DOHH2 (cell line): Measurements from ENCODE around the gene OR6C3.
"Not testable (repeated sequence)": the region's sequence is repeated elsewhere in the genome, so short reads cannot be mapped to it uniquely, and the experiment has no call there.

Experiments used
- H3F3A ChIP-seq: fragments of 200-600 bp; sonication (generic), shearing (Covaris generic); 2 replicates; pipeline ENCODE4 v1.6.0; 2016; ENCODE audit warnings: antibody characterized with exemption, mild to moderate bottlenecking; ENCODE audit not compliant: control insufficient read depth, insufficient read depth
- H3K27ac ChIP-seq: fragments of 200-600 bp; sonication (generic); 2 replicates; pipeline ENCODE4 v1.5.1; 2014; ENCODE audit warnings: low read depth, mild to moderate bottlenecking, low read length, moderate library complexity
- H3K27me3 ChIP-seq: fragments of 200-600 bp; sonication (generic); 2 replicates; pipeline ENCODE4 v1.6.1; 2014; ENCODE audit warnings: mild to moderate bottlenecking, low read length, mixed read lengths; ENCODE audit not compliant: control insufficient read depth
- H3K36me3 ChIP-seq: fragments of 200-600 bp; sonication (generic); 2 replicates; pipeline ENCODE4 v1.6.1; 2014; ENCODE audit warnings: mild to moderate bottlenecking, low read length, moderate library complexity, mixed read lengths; ENCODE audit not compliant: control insufficient read depth
- H3K4me1 ChIP-seq: fragments of 200-600 bp; sonication (generic); 2 replicates; pipeline ENCODE4 v1.6.1; 2014; ENCODE audit warnings: mild to moderate bottlenecking, low read length, mixed read lengths; ENCODE audit not compliant: control insufficient read depth
- H3K4me2 ChIP-seq: fragments of 200-600 bp; sonication (generic); 2 replicates; pipeline ENCODE4 v1.6.0; 2014; ENCODE audit warnings: mild to moderate bottlenecking, low read length, moderate library complexity
- H3K4me3 ChIP-seq: fragments of 200-600 bp; sonication (generic); 2 replicates; pipeline ENCODE4 v1.5.1; 2014; ENCODE audit warnings: mild to moderate bottlenecking, low read length, mixed read lengths
- H3K79me2 ChIP-seq: fragments of 200-600 bp; sonication (generic); 2 replicates; pipeline ENCODE4 v1.6.1; 2014; ENCODE audit warnings: mild to moderate bottlenecking, low read length, mixed read lengths; ENCODE audit not compliant: control insufficient read depth
- H3K9me2 ChIP-seq: fragments of 200-600 bp; sonication (generic); replicated peaks from 2 replicates; pipeline ENCODE4 v1.6.1; 2014; ENCODE audit warnings: mild to moderate bottlenecking, low read length, mixed read lengths; ENCODE audit not compliant: control insufficient read depth
- H3K9me3 ChIP-seq: fragments of 200-600 bp; sonication (generic); 2 replicates; pipeline ENCODE4 v1.6.1; 2014; ENCODE audit warnings: antibody characterized with exemption, low read length, mixed read lengths; ENCODE audit not compliant: control insufficient read depth, insufficient read depth
- H4K20me1 ChIP-seq: fragments of 200-600 bp; sonication (generic); 2 replicates; pipeline ENCODE4 v1.6.0; 2014; ENCODE audit warnings: low read depth, mild to moderate bottlenecking, antibody characterized with exemption, low read length, moderate library complexity; ENCODE audit not compliant: control insufficient read depth, insufficient read depth
- EZH2phosphoT487 ChIP-seq: fragments of 200-600 bp; sonication (generic); IDR thresholded peaks from 2 replicates; pipeline ENCODE4 v1.6.1; 2017; ENCODE audit warnings: borderline replicate concordance, mild to moderate bottlenecking, antibody characterized with exemption, low read length, moderate library complexity, mixed read lengths
- TF ChIP-seq, protein P1 (sequence below): fragments of 200-600 bp; sonication (generic); IDR thresholded peaks from one replicate; pipeline ENCODE4 v1.5.1; 2014; ENCODE audit warnings: antibody characterized with exemption, mild to moderate bottlenecking, low read depth, low read length; ENCODE audit not compliant: poor library complexity, severe bottlenecking

Gene OR6C3

DNA sequence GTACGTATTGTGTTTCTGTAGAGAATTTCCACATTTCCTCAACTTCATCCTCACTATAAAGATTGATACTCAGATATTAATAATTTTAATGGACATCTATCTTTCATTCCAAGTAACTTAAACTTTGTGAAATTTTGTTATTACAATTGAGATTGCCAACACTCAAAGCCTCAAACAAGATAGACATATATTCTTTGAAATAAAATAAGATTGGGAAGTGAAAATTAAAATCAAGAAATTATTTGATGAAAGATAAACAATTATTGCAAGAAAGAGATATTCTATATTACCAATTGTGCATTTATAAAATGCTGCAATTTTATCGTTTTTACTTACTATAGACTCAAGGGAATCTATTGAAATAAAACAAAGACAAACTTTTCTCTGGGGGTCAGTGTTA is 34.1 kb upstream of the OR6C3 start, which contains the start of gene OR6C6:
TSS of gene OR6C6 (minus strand) at position 101 of the 400 bp plus-strand sequence. CDS start 1,337 bp downstream, outside the sequence.
- H4K20me1 ChIP-seq, result no peaks in the 10 kb centered on the region
- no peaks in the 10 kb centered on the region for H3K79me2 ChIP-seq
- H3F3A ChIP-seq, result no peaks in the 10 kb centered on the region
- no peak within 1 kb of the TSS for H3K4me3 ChIP-seq
- no peaks in the 10 kb centered on the region for H3K9me2 ChIP-seq
- no peak within 1 kb of the TSS for H3K27ac ChIP-seq
- 0 out of 2 replicates have a peak, but pooled peaks cover 3% of the 10 kb centered on the region for H3K27me3 ChIP-seq
- no peaks in the 10 kb centered on the region for H3K36me3 ChIP-seq
- TF ChIP-seq EZH2phosphoT487, result no peak
- TF ChIP-seq, protein P1, sequence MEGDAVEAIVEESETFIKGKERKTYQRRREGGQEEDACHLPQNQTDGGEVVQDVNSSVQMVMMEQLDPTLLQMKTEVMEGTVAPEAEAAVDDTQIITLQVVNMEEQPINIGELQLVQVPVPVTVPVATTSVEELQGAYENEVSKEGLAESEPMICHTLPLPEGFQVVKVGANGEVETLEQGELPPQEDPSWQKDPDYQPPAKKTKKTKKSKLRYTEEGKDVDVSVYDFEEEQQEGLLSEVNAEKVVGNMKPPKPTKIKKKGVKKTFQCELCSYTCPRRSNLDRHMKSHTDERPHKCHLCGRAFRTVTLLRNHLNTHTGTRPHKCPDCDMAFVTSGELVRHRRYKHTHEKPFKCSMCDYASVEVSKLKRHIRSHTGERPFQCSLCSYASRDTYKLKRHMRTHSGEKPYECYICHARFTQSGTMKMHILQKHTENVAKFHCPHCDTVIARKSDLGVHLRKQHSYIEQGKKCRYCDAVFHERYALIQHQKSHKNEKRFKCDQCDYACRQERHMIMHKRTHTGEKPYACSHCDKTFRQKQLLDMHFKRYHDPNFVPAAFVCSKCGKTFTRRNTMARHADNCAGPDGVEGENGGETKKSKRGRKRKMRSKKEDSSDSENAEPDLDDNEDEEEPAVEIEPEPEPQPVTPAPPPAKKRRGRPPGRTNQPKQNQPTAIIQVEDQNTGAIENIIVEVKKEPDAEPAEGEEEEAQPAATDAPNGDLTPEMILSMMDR, result no peak
- no peaks in the 10 kb centered on the region for H3K9me3 ChIP-seq
- no peak within 1 kb of the TSS for H3K4me2 ChIP-seq
- H3K4me1 ChIP-seq, result no peaks in the 10 kb centered on the region

DNA sequence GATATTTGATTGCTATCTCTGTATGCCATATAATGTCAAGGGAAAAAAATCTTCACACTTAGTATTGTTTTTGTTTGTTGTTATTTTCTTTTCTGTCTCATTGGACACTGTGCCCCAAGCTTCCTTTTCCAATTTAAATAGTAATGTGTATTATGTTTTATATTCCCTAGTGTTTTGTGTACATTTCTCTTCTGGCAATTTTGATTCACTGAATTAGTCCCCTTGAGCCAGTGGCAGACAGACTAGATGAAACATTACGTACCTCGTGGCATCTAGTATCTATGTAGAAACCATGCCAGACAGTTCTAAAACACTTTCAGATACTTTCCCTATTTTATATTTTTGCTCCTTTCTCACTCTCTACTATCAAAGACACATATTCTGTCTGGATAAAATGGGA is 16.5 kb upstream of the OR6C3 start, which contains the start of gene OR6C1:
TSS of gene OR6C1 (plus strand) at position 301 of the 400 bp plus-strand sequence. CDS start 6,257 bp downstream, outside the sequence.
- no peaks in the 10 kb centered on the region for H3K9me2 ChIP-seq
- no peaks in the 10 kb centered on the region for H3F3A ChIP-seq
- no peaks in the 10 kb centered on the region for H3K36me3 ChIP-seq
- H4K20me1 ChIP-seq, result no peaks in the 10 kb centered on the region
- H3K4me1 ChIP-seq, result no peaks in the 10 kb centered on the region
- TF ChIP-seq, protein P1, result no peak
- no peak for TF ChIP-seq EZH2phosphoT487
- no peaks in the 10 kb centered on the region for H3K27me3 ChIP-seq
- H3K27ac ChIP-seq, result no peak within 1 kb of the TSS
- H3K4me2 ChIP-seq, result no peak within 1 kb of the TSS
- H3K79me2 ChIP-seq, result no peaks in the 10 kb centered on the region
- no peak within 1 kb of the TSS for H3K4me3 ChIP-seq
- H3K9me3 ChIP-seq, result no peaks in the 10 kb centered on the region

GRCh38 chr12:55320201-55320600 is 10.3 kb upstream of the OR6C3 start:
- H3K4me1 ChIP-seq, result no peaks in the 10 kb centered on the region
- H3K27ac ChIP-seq, result no peak overlapping the region
- H3K36me3 ChIP-seq, result no peaks in the 10 kb centered on the region
- H4K20me1 ChIP-seq, result no peaks in the 10 kb centered on the region
- TF ChIP-seq, protein P1, result no peak
- no peak for TF ChIP-seq EZH2phosphoT487
- H3F3A ChIP-seq, result no peaks in the 10 kb centered on the region
- H3K27me3 ChIP-seq, result no peaks in the 10 kb centered on the region
- H3K4me2 ChIP-seq, result no peak overlapping the region
- H3K79me2 ChIP-seq, result no peaks in the 10 kb centered on the region
- H3K4me3 ChIP-seq, result no peak overlapping the region
- H3K9me3 ChIP-seq, result no peaks in the 10 kb centered on the region
- no peaks in the 10 kb centered on the region for H3K9me2 ChIP-seq

- H3K9me3 ChIP-seq, H3K27me3 ChIP-seq, H3K36me3 ChIP-seq, H3K27ac ChIP-seq, H3K4me2 ChIP-seq, H3K4me1 ChIP-seq, H4K20me1 ChIP-seq, H3K4me3 ChIP-seq, H3K79me2 ChIP-seq, H3K9me2 ChIP-seq, H3F3A ChIP-seq: not testable (repeated sequence)
These were observed 4.7 kb upstream of the OR6C3 start for GRCh38 chr12:55325801-55326200.
